Measurements from ENCODE around the gene AP4M1.

Gene AP4M1, protein sequence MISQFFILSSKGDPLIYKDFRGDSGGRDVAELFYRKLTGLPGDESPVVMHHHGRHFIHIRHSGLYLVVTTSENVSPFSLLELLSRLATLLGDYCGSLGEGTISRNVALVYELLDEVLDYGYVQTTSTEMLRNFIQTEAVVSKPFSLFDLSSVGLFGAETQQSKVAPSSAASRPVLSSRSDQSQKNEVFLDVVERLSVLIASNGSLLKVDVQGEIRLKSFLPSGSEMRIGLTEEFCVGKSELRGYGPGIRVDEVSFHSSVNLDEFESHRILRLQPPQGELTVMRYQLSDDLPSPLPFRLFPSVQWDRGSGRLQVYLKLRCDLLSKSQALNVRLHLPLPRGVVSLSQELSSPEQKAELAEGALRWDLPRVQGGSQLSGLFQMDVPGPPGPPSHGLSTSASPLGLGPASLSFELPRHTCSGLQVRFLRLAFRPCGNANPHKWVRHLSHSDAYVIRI

DNA sequence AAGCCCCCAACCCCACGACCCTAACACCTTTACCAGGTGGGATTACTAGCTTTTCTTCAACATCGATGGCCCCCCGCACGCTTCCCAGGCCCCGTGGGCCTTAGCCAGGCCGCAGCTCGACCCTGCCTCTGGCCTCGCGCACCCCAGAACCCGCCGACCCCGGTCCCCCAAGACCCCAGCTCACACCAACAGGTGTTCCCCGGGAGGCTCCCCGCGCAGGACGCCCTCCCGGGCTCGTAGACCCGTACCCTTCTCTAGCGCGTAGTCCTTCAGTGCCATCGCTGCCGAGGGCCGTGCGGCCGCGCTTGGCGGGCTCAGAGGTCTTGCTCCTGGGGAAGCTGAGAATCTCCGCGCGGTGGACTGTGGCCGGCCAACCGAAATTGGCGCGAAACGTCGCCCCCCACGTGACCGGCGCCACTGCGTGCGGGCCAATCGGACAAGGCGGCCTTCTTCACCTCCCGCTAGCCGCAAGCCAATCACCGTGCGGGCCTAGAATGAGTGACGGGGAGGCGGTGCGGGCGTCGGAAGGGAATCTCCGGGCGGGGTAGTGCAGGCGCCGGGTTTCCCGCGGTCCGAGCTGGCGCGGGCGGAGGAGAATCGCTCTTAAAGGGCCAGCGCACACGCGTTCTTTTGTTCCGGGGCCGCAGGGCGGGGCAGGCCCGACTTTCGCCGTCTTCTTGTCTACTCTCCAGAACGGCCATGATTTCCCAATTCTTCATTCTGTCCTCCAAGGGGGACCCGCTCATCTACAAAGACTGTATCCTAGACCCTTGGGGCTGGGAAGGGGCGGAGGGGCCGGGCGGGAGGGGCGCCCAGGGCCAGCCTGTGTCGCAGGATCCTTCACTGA is at the start of gene AP4M1, which contains the start of gene MCM7:
Gene AP4M1 (plus strand): TSS at position 628 of the 847 bp plus-strand sequence. CDS start 72 bp downstream, at position 700.
Gene MCM7 (minus strand): TSS at position 382 of the 847 bp plus-strand sequence. CDS start 103 bp downstream, at position 279.
- DNase-seq (ENCODE audit: low read depth in 2 of 2): peak; percentile 94 to 95

DNA sequence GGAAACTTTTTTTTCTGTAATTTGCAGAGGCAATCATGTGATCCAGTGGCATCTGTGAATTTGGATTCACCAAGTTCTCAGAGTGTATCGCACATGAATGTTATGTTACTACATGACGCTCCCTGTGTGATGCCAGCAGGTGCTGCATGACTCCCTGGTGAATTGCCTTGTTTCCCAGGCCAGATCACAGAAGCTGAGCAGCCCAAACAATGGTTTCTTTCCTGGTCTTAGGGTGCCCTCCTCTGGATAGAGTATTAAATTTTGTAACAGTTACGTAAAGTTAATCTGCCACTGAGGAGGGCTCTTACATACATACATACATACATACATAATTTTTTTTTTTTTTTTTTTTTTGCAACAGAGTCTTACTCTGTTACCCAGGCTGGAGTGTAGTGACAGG is 48.2 kb upstream of the AP4M1 start:
- DNase-seq (ENCODE audit: low read depth in 2 of 2): no peak

GRCh38 chr7:100057006-100057405 is 44.4 kb upstream of the AP4M1 start:
- DNase-seq (ENCODE audit: low read depth in 2 of 2): no peak

DNA sequence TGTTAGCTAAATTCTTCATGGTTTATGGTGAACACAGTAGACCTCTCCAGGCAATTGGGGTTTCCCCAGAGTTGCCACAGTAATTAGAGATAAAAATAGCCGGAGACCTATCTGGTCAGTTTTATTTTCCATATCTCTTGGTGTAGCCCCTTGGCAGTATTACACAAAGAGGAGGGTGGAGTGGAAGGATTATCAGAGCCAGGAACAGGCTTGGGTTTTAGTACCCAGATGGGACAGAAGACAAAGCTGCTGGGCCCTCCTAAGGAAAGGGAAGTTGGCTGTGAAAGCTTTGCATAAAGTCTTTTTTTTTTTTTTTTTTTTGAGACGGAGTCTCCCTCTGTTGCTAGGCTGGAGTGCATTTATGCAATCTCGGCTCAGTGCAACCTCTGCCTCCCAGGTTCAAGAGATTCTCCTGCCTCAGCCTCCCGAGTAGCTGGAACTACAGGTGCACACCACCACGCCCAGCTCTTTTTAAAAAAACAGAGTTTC is 42.1 kb upstream of the AP4M1 start:
- DNase-seq (ENCODE audit: low read depth in 2 of 2): no peak

- DNase-seq (ENCODE audit: low read depth in 2 of 2): no peak
Observed at GRCh38 chr7:100061518-100062193, 39.8 kb upstream of the AP4M1 start.

DNA sequence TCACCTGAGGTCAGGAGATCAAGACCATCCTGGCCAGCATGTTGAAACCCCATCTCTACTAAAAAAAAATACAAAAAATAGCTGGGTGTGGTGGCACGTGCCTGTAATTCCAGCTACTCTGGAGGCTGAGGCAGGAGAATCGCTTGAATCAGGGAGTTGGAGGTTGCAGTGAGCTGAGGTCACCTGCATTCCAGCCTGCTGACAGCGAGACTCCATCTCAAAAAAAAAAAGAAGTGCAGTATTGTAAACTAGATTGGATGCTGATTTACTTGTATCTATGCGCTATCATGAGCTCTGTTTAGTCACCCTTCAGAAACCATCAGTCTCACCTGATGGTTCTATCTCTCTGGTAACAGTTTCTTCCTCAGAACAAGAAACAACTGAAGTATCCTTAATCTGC is 38.1 kb upstream of the AP4M1 start:
- no peak for DNase-seq (ENCODE audit: low read depth in 2 of 2)

DNA sequence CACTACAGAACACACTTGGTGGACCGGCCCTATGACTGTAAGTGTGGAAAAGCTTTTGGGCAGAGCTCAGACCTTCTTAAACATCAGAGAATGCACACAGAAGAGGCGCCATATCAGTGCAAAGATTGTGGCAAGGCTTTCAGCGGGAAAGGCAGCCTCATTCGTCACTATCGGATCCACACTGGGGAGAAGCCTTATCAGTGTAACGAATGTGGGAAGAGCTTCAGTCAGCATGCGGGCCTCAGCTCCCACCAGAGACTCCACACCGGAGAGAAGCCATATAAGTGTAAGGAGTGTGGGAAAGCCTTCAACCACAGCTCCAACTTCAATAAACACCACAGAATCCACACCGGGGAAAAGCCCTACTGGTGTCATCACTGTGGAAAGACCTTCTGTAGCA is 37.3 kb upstream of the AP4M1 start:
- no peak for DNase-seq (ENCODE audit: low read depth in 2 of 2)

DNA sequence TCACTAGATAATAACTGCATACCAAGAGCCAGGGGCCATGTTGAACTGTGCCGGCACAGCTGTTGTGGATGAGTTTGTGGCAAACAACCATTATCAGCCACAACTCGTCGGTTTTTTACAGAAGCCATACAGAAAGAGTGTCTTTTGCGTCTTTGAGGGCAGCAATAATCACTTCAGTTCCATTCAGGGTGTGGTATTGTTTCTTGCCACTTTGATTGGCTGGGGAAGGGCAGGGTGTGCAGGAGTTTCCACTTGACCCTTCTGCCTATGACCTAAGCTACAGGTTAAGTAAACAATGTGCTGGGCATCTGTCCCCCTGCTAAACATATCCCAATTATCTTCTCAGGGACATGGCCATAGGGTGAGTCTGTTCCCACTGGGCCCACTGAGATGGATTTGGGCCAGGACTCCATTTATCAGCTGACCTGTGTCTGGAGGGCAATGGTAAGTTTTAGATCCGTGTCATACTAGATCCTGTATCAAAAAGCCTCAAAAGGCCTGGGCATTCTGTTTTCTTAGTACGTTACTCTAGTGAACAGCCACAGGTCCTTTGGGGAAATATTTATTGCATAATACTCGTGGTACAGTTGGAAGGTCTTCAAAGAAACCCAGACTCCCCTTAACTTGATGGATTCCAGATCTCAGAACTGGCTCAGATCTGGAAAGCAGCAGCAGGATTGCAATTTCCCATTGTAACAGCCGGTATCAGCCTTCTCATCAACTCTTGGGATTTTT is 35.8 kb upstream of the AP4M1 start:
- no peak for DNase-seq (ENCODE audit: low read depth in 2 of 2)

GRCh38 chr7:100066953-100067352 is 34.5 kb upstream of the AP4M1 start:
- no peak for DNase-seq (ENCODE audit: low read depth in 2 of 2)

DNA sequence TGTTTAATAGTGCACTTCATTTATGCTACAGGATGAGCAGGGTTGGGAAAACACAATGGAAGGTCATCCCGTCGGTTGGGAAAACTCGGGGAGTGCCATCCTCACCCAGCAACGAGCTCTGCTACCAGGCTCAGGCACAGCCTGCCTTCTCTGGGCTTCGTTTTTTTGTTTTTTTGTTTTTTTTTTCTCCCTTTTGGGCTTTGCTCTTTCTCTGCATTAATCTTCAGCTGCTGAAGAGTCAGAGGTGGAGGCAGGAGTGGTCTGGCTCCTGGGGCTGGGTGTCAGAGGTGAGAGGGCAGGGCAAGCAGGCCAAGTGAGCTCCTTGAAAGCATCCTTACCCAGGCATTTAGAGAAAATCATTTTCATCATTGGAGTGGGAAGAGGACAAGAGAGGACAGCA is 31.5 kb upstream of the AP4M1 start:
- no peak for DNase-seq (ENCODE audit: low read depth in 2 of 2)

DNA sequence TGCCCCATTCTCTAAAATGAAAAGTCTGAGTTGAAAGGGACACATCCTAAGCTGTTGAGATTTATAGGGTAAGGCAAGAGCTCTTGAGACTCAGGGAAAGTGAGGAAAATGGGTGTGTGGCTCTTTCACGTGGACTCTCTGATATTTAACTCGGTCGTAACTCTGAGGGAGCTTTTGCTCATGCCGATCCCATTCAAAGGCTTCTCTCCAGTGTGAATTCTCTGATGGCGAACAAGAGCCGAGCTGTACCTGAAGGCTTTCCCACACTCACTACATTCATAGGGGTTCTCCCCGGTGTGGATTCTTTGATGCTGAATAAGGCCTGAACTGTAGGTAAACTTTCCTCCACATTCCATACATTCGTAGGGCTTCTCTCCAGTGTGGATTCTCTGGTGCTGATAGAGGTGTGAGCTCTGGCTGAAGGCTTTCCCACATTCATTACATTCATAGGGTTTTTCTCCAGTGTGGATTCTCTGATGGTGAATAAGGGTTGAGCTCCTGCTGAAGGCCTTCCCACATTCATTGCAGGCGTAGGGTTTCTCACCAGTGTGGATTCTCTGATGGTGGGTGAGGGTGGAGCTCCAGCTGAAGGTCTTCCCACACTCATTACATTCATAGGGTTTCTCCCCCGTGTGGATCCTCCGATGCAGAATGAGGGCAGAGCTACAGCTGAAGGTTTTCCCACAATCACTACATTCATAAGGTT is 30.3 kb upstream of the AP4M1 start:
- no peak for DNase-seq (ENCODE audit: low read depth in 2 of 2)

DNA sequence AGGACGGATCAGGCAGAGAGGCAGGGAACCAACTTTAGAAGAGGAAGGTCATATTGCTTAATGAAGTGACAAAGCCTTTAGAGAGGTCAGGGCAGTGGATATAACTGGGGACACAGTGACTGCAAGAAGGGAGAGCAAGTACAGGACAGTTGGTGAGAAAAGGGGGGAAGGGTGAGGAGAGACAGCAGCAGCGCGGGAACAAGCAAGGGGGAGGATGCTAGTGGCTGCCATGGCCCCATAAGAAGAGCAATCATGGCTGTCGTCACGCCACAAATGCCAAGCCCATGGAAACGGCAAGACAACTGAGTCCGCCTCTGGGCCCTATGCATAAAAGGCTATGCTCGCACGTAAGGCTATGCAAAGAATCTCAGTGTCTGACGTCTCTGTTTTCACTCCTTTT is 29.0 kb upstream of the AP4M1 start:
- DNase-seq (ENCODE audit: low read depth in 2 of 2): no peak

- DNase-seq (ENCODE audit: low read depth in 2 of 2): no peak
Observed at GRCh38 chr7:100074841-100075240, 26.6 kb upstream of the AP4M1 start.

GRCh38 chr7:100075418-100075817 is 26.0 kb upstream of the AP4M1 start:
- no peak for DNase-seq (ENCODE audit: low read depth in 2 of 2)

- DNase-seq (ENCODE audit: low read depth in 2 of 2): no peak
Observed at GRCh38 chr7:100077205-100077604, 24.2 kb upstream of the AP4M1 start.

GRCh38 chr7:100079024-100079560 is 22.4 kb upstream of the AP4M1 start:
- DNase-seq (ENCODE audit: low read depth in 2 of 2): no peak

DNA sequence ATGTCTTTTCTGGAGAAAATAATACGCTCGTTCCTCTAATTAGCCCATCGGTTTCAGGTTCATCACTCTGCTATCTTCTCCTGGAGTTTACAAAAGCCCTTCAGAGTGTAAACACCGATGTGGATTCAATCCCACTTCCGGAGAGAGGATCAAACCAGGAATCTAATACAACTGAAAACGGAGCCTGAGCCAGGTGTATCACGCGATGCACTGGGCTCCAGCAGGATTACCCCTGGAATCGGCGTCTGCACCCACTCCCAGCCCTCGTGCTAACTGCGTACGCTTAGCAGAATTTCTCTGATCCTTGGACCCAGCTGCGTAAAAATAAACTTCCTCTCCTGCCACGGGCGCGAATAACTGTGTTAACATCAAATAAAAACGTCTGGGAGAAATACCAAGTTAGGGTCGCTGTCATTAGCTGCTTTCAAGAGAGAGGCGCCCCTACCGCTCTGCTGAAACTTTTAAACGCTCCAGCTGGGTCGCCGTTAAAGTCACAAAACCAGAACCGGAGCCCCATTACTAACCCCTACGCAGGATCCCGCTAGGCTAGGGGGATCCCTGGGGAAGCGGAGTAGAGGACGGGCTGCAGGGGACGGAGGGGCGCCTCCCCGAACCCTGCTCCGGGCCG is 20.4 kb upstream of the AP4M1 start:
- DNase-seq (ENCODE audit: low read depth in 2 of 2): no peak

DNA sequence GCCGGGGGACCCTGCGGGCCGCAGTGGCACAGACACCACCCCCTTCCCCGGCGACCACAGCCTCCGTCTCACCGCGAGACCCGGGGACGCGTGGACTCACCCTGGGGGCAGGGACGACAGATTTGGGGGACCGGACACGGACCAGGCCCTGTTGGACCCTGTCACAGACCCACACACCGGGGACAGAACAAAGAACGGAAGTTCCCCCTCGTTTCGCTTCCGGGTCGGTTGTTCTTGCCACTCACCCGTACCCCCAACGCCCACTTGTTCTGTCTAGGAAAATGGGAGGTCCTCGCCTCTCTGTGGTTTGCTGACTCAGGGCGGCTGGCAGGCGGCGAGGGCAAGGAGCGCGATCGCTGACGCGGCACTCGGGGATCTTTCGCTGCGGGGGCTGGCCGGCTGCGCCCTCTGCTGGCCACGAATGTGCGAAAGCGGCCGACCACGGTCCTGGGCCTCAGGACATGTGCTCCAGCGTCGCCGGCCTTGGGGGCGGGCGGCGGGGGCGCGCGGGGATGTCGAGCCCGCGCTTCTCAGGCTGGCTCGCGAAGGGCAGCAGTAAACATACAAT is 19.8 kb upstream of the AP4M1 start, which contains the start of gene ZNF3:
Gene ZNF3 (minus strand): TSS at position 189 of the 568 bp plus-strand sequence. CDS start 4,366 bp downstream, outside the sequence.
- DNase-seq (ENCODE audit: low read depth in 2 of 2): peak; percentile 97 to 98

- DNase-seq (ENCODE audit: low read depth in 2 of 2): no peak
Observed at GRCh38 chr7:100082978-100083377, 18.5 kb upstream of the AP4M1 start.
